HG02678 (cell line): ENCODE measurements around the gene HEBP2.
"Not testable (repeated sequence)": the region's sequence is repeated elsewhere in the genome, so short reads cannot be mapped to it uniquely, and the experiment has no call there.

Experiments
- ATAC-seq: cut with Tn5 transposase; IDR thresholded peaks from one replicate; pipeline ENCODE4 v1.9.1; 2021; ENCODE audit warnings: mild to moderate bottlenecking, moderate library complexity; ENCODE audit not compliant: unreplicated experiment

HEBP2 gene

GRCh38 chr6:138422861-138423260, 18.8 kb downstream of the HEBP2 start:
- no peak for ATAC-seq

DNA sequence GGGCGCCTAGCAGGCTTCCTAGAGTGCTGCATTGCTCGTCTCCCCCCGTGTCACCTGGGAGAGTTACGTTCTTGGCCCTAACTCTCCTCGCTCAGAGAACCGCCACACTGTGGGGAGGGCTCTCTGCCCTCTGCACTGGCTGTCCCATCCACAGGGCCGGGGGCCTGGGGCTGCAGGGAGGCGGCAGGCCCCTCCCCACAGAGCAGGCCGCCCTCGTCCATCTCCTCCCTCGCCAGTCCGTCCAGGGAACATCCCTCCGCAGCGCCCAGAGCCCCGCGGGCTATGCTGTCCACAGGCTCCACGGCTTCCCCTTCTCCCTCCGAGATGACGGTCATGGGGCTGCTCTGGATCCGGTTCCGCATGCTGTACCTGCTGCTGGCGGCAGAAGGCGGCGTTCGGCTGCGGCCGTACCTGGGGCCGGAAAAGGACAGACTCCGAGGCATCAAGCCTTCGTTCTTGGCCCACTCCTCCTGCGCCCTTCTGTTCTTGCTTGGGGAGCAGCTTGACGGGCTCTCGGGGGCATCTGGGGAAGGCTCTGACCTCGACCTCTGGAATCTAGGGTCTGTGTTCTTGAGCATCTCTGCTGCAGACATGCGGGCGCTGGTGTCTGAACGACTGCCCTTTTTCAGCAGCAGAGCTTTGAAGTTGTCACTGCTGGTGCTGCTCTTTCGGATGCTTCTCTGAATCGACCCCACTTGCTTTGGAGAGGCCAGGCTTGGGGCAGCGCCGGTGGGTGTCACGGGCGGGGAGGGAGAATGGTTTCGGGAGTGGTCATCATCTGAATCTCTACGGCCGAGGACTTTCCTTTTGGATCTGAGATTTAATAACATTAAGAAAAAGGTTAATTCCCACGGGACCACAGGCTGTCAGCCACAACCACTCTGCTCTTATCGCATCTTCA, 20.2 kb downstream of the HEBP2 start:
- no peak for ATAC-seq

- not testable (repeated sequence) for ATAC-seq
Measured at GRCh38 chr6:138425256-138425655, 21.2 kb downstream of the HEBP2 start.

GRCh38 chr6:138426500-138427123, 22.6 kb downstream of the HEBP2 start:
- ATAC-seq, result no peak

DNA sequence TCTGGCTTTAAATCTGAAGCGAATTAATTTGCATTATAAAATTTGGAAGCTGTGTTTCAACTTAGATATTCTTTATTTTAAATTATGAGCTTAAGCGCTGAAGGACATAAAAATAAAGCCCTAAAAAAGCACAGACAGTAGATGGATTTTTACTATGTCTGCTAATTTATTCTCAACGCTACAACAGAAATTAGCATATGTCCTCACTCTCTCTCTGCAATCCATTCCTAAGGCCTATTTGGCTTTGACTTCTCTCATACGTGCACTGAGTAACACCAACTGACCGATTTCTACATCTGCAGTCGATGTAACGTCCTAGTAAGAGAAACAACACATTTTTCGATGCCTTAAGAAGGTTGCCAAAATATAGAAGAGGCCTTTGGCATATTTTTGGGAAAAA, 23.7 kb downstream of the HEBP2 start:
- no peak for ATAC-seq

GRCh38 chr6:138428944-138429598, 25.0 kb downstream of the HEBP2 start:
- no peak for ATAC-seq

- ATAC-seq, result no peak
Measured at GRCh38 chr6:138429761-138430160, 25.7 kb downstream of the HEBP2 start.

GRCh38 chr6:138430361-138431145, 26.5 kb downstream of the HEBP2 start:
- ATAC-seq, result no peak

GRCh38 chr6:138431256-138432062, 27.4 kb downstream of the HEBP2 start:
- no peak for ATAC-seq

- no peak for ATAC-seq
Measured at GRCh38 chr6:138432063-138432356, 28.0 kb downstream of the HEBP2 start.

DNA sequence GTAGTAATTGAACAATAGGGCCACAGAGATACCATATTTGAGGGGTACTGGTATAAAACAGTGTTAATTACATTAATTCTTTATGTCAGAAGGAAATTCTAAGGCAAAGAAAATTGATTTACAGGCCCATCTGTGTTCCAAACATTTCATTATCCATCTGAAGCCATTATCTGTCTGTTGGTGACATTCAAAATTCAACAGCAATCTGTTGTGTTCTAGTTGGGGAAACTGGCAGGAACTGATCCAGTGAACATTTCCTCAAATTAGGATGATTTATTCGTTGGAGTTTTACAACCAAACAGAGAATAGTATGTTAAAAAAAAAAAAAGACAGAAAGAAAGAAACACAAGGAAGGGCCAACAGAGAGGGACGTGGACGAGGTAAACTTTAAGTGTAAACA, 30.1 kb downstream of the HEBP2 start:
- ATAC-seq, result no peak

- no peak for ATAC-seq
Measured at GRCh38 chr6:138434925-138435324, 30.9 kb downstream of the HEBP2 start.

DNA sequence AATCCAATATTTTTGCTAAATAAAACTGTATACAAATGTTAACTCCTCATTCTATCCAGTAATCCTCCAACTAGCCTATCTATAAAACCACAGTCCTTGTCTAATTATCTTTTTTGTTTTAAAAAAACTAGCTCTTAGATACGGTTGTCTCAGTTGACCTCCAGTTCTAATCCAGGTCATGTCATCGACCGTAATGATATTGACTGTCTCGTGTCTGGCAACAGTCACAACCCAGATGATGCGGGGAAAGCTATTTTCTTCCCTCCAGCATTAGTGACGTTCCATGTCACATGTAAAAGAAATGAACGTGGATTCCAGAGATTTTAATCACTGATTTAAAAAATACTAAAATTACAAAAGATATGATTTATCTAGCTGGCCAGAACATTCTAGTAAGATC, 35.5 kb downstream of the HEBP2 start:
- no peak for ATAC-seq

- ATAC-seq, result no peak
Measured at GRCh38 chr6:138440296-138440695, 36.3 kb downstream of the HEBP2 start.

- ATAC-seq, result no peak
Measured at GRCh38 chr6:138440758-138441357, 36.8 kb downstream of the HEBP2 start.

- no peak for ATAC-seq
Measured at GRCh38 chr6:138441965-138442364, 37.9 kb downstream of the HEBP2 start.

GRCh38 chr6:138442663-138443062, 38.6 kb downstream of the HEBP2 start:
- no peak for ATAC-seq

DNA sequence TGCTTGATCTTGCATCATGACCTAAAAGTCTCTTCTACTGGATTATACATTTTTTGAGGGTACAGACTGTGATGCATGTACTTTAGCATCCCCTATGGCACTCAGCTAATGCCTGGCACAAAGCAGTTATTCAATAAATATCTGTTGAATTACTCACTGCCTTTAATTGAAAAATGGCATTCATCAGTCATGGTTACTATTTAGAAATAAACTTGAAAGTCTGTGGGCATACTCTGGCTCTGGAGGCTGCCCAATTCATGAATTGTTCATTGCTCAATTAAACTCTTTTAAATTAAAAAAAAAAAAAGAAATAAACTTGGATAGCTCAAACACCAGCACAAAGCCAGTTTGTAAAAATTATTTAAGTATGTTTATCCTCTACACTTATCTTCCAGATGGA, 40.0 kb downstream of the HEBP2 start:
- ATAC-seq, result no peak

DNA sequence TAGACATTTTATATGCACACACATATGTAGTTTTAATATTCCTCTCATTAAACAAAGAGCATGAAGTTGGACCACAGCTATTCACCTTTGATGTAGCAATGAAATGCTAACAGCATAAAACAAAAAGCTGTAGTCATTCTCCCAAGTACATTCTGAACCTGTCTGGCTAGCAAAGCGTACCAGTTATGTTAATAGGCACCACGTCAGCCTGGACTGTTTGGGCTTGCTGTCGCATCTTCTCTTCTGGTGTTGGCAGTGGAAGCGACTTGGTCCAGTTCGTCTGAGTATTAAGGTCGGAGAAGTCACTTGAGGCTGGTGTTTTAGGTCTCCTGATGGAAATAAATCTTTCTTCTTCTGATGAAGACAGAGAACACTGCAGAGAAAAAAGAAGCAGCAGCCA, 42.8 kb downstream of the HEBP2 start:
- no peak for ATAC-seq

DNA sequence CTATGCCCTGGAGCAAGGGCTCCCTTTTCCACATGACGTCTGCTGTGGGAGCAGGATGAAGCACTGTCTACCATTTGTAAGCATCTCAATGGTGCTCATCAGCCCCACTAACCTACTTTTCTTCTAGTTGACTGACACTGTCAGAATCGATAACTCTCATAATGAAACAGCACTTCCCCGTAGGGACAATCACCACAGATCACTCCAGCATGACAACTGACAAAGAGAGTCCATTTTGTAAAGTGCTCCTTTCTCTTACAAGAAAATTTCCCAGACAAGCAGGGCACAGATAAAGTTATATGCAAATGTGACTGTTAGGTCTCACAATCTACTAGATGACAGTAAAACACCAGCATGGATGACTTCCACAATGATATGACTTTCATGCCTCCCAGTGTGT, 46.4 kb downstream of the HEBP2 start:
- peak; percentile 62 for ATAC-seq
